NCI-H1105 (cell line): ENCODE results near the gene APOL1.
"Not testable (repeated sequence)": the region's sequence is repeated elsewhere in the genome, so short reads cannot be mapped to it uniquely, and the experiment has no call there.

Experiments used
- DNase-seq: peaks from one replicate; lab custom pipeline; 2025; lab: John Stamatoyannopoulos, UW

The APOL1 gene

GRCh38 chr22:36252754-36253522 lies at the start of gene APOL1:
Gene APOL1, plus strand, starts transcription at chr22:36253133. Its CDS starts 1,823 bp downstream, at chr22:36254956.
- DNase-seq, result no peak

- DNase-seq, result peak; percentile 13
These were observed 49.5 kb upstream of the APOL1 start for GRCh38 chr22:36203441-36203840.

- DNase-seq, result no peak
These were observed 48.8 kb upstream of the APOL1 start for GRCh38 chr22:36204001-36204631.

- DNase-seq, result no peak
These were observed 48.3 kb upstream of the APOL1 start for GRCh38 chr22:36204632-36205015.

- DNase-seq, result not testable (repeated sequence)
These were observed 47.4 kb upstream of the APOL1 start for GRCh38 chr22:36205573-36205972.

- no peak for DNase-seq
These were observed 46.7 kb upstream of the APOL1 start for GRCh38 chr22:36206255-36206654.

GRCh38 chr22:36208162-36208765 lies 44.7 kb upstream of the APOL1 start:
- no peak for DNase-seq

- no peak for DNase-seq
These were observed 44.0 kb upstream of the APOL1 start for GRCh38 chr22:36208914-36209313.

- not testable (repeated sequence) for DNase-seq
These were observed 43.4 kb upstream of the APOL1 start for GRCh38 chr22:36209488-36209908.

- DNase-seq, result no peak
These were observed 42.7 kb upstream of the APOL1 start for GRCh38 chr22:36210224-36210623.

GRCh38 chr22:36211237-36211861 lies 41.6 kb upstream of the APOL1 start:
- DNase-seq, result no peak

GRCh38 chr22:36212901-36213300 lies 40.0 kb upstream of the APOL1 start:
- no peak for DNase-seq

GRCh38 chr22:36213586-36213985 lies 39.3 kb upstream of the APOL1 start:
- DNase-seq, result no peak

GRCh38 chr22:36215981-36216380 lies 37.0 kb upstream of the APOL1 start:
- DNase-seq, result no peak

- no peak for DNase-seq
These were observed 34.2 kb upstream of the APOL1 start for GRCh38 chr22:36218648-36219193.

- DNase-seq, result no peak
These were observed 32.4 kb upstream of the APOL1 start for GRCh38 chr22:36220451-36220921.

- peak; percentile 36 for DNase-seq
These were observed 30.9 kb upstream of the APOL1 start for GRCh38 chr22:36221799-36222751.

GRCh38 chr22:36222887-36223450 lies 30.0 kb upstream of the APOL1 start:
- DNase-seq, result no peak

GRCh38 chr22:36223504-36223903 lies 29.4 kb upstream of the APOL1 start:
- no peak for DNase-seq

GRCh38 chr22:36224245-36224644 lies 28.7 kb upstream of the APOL1 start:
- no peak for DNase-seq
